KBM-7 (cell line): ENCODE data around the gene KIAA0753.

Experiments used
- DNase-seq: peaks from one replicate; pipeline ENCODE4 v3.0.0-alpha.2; 2015
- in situ Hi-C: fragments of 300-500 bp; cut with MboI; formaldehyde crosslinking; loops from 2 replicates; pipeline ENCODE4 v1.14.3; 2020; ENCODE audit warnings: low sequenced_read_pairs, low pct_unique_long_range_greater_than_20kb, mixed read lengths

Gene KIAA0753

DNA sequence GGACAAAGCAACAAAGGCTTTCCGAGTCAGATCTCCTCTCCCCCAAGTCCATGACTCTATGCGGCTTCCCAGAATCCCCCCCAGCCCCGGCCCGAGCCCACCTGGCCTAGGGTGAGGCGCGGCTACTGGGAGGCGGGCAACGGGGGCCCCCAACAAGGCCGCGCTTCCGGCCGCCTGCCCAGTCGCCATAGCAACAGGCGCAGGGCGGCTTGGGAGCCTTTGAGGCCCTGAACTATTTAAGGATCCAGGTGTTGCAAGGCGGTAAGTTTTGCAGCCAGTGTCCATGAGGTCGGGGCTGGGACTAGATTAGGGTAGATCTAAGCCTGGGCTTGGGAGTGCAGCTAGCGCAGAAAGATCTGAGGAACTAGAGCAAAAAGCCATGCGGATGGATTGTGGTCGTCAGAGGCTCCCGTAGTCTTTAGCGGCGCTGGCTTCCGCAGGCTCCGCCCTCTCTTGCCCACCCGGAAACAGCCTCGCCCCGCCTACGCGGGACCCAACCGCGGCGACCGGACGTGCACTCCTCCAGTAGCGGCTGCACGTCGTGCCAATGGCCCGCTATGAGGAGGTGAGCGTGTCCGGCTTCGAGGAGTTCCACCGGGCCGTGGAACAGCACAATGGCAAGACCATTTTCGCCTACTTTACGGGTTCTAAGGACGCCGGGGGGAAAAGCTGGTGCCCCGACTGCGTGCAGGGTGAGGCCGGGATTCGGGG lies at the start of gene KIAA0753, which contains the start of gene TXNDC17:
KIAA0753 (minus strand) TSS at position 176 of the 711 bp plus-strand sequence. CDS start 5,608 bp downstream, outside the sequence.
TXNDC17 (plus strand) TSS at position 525 of the 711 bp plus-strand sequence; CDS start at position 548, 23 bp downstream.
- in situ Hi-C loops, result loop anchor here (25.0 kb wide), 1 partner anchor 178 kb away; no protein-coding TSS in a partner anchor

DNA sequence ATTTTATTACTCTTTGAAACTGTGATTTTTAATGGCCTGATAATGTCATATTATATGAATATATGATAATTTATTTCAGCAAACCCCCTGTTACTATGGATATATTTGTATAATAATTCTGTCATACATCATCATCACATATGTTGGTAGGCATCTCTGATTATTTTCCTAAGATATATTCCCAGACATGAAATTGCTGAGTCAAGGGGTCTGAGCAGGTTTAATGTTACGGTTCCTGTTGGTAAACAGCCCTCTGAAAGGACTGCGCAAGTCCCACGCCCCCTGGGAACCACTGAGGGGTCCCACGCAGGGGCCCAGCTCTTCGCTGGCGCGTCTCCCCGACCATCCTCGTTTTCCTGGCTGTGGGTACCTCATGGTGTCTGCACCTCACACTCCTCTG lies 48.4 kb upstream of the KIAA0753 start:
- no peak for DNase-seq
- in situ Hi-C loops, result no loop called here

More for the DNA sequence above, at the start of gene KIAA0753, which contains the start of gene TXNDC17:
- DNase-seq, result peak; percentile 96

DNA sequence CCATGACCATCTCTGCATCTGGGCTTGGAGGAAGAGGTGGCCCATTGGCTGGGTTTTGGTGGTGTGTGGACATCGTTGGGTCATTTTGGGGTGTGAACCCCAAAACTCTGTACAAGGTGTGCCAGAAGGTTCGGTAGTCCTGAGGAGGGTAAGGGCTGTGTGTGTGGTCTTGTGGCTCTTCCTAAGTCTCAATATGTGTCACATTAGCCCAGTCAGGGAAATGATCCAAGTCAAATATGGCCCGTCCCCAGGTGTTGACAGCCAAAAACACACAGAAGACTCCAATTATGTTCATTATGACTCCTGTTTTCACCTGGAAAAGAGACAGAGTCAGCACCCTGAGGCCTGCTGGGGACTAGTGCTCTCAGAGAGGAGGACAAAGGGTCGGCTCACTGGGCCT lies 45.5 kb upstream of the KIAA0753 start:
- no peak for DNase-seq
- in situ Hi-C loops, result no loop called here

DNA sequence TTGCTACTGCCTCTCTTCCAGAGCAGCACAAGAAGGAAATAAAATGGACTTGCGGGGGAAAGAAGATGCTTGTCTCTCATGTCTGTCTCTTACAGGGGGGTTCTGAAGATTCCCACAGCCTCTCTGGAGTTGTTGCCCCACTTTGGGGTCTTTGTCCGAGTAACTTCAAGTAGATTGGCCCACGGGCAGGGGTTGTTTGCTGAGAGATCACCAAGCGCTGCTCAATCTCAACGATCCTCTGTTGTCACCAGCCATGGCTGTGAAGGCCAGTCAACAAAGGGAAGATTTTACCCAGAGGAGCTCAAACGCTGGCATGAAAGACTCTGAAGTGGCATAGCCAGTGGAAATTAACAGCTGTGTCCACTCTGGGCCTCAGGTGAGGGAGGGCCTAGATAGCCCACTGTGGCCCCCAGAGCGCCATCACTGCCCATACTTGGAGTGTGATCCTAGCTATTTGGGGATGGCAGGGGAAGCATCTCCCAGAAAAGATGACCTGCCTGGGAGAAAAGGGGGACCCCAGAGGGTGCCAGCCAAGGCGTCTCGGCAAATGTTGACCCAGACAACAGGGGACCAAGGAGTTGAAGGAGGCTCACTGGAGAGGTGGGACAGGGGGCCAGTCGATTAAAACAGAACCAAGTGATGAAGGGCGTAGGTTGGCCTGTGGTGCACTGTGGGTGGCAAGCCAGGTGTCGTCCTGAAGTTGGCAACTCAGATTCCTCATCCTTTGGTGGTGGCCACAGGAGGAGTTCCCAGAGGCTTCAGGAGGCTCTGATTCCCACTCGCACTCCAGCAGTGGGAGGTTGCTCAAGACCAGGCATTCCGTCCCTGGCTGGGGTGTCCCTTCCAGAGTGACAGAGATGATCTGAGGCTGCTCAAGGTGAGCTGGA lies 44.6 kb upstream of the KIAA0753 start:
- in situ Hi-C loops, result no loop called here

DNA sequence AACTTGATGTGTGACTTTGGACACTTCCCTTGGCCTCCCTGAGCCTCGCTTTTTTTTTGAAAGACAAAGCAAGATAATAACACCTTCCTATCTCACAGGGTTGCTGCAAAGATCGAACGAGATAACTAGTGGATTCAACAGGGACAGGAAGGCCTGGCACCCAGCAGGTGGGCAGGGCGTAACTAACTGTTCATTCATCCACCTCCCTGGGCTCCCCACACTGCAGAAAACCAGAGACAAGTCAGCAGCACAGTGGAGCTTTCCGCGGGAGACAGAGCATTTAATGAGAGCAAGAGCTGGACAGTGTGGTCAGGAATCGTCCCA lies 43.9 kb upstream of the KIAA0753 start:
- in situ Hi-C loops, result no loop called here

More for the DNA sequence above, 44.6 kb upstream of the KIAA0753 start:
- DNase-seq, result no peak

DNA sequence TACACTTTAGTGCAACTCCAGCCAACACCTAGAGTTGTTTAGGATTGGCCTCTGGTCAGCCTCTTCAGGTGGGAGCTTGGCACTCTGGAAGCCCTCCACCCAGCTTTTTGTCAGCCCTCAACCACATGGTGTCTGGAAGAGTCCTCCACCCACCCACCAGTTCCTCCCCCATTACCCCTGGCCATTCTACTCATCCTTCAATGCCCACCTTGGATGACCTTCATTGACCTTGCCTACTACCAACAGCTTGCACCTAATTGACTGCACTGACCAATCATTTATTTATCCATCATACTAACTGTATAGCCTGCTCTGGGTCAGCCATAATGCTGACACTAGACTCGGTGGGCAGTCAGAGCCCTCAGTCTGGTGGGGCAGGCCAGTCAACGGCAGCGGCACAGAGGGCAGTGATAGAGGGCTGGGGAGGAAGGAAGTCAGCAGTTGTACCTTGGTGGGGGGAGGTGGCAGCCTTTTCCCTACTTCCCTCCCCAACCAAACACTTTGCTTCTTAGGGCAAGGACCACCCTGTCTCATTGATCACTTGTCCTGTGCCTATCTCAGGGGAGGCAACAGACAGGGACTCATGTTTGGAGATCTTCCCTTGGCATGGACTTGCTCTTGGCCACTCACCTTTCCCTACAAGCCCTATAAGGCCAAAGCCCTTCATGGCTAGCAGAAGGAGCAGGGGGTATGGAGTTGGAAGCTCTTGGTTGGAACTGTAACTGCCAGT lies 43.4 kb upstream of the KIAA0753 start:
- in situ Hi-C loops, result no loop called here
- DNase-seq, result no peak

More for the DNA sequence above, 43.9 kb upstream of the KIAA0753 start:
- DNase-seq, result no peak

DNA sequence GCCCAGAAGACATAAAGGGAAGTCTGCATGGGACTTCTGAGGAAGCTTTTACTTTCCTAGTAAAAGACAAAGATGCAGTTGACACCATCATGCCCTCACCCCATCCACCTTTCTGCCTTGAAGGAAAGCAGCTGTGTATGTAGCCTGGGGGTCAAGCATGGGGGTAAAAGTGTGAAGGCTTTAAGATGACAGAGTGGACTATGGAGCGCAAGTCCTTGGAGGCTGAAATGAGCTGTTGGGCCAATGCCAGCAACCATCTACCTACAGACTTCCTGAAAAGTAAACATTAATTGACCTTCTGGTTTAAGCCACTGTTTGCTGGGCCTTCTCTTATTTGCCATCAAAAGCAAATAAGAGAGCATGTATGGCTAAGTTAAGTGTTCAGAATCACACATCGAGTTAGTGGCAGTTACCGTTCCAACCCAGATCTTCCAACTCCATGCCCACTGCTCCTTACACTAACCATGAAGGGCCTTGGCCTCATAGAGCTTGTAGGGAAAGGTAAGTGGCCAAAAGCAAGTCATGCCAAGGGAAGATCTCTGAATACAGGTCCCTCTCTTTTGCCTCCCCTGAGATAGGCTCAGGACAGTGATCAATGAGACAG lies 42.7 kb upstream of the KIAA0753 start:
- in situ Hi-C loops, result no loop called here
- DNase-seq, result no peak

DNA sequence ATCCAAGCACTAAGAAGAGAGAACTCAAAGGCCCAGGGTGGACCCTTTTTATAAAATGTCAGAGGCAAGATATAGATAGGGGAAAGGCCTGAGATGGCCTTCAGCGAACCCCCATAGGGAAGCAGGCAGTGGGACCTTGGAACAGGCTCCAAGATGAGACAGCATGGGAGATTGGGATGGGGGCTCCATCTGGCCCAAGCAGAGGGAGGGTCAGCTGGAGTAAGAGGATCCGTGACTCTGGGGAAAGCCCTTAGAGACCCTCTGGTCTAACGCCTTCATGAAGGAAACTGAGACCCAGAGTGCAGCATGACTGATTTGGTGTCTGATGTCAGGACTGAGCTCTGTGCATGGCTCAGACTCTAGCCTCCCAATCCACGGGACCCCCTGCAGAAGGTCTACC lies 41.8 kb upstream of the KIAA0753 start:
- in situ Hi-C loops, result no loop called here
- DNase-seq, result no peak

DNA sequence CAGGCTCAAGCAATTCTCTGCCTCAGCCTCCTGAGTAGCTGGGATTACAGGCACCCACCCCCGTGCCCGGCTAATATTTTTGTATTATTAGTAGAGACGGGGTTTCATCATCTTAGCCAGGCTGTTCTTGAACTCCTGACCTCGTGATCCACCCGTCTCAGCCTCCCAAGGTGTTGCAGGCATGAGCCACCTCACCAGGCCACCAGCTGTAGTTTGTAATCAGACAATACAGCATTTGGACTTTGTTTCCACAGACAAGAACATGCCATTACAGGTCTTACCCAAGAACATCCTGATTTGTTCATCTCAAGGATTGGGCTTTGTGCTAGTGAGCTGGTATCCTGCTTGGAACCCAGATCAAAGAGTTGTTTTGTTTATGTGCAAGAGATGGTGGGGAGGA lies 41.2 kb upstream of the KIAA0753 start:
- in situ Hi-C loops, result no loop called here

DNA sequence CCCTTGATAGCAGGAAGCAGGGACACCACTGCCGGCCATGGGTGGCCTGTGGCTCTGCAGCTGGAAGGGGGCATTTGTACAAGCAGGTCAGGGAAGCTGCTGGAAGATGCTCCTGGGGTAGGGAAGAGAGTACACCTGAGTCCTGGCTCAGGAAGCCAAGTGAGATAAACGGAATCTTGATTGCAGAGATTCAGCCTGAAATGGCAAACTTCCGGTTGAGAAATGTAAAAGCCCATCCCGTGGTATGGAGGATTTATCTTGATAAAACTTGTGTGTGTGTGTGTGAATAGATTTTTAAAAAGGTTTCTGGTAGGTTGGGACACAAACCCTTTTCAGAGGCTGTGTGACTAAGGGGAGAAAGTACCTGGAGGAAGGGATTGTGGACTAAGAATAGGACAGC lies 40.7 kb upstream of the KIAA0753 start:
- no peak for DNase-seq
- in situ Hi-C loops, result no loop called here

More for the DNA sequence above, 41.2 kb upstream of the KIAA0753 start:
- no peak for DNase-seq

DNA sequence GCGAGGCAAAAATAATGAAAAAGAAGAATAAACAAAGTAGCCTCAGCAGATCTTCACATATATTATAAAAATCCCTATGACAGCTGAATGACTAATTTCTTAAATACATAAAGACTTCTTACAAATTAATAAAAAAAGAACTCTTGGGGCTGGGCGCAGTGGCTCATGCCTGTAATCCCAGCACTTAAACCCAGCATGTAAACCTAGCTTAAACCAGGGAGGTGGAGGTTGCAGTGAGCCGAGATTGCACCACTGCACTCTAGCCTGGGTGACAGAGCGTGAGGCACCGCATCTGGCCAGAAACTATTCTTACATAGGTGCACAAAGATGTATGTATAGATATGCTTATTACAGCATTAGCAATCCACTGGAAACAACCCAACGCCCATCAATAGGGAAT lies 38.7 kb upstream of the KIAA0753 start:
- no peak for DNase-seq
- in situ Hi-C loops, result no loop called here

DNA sequence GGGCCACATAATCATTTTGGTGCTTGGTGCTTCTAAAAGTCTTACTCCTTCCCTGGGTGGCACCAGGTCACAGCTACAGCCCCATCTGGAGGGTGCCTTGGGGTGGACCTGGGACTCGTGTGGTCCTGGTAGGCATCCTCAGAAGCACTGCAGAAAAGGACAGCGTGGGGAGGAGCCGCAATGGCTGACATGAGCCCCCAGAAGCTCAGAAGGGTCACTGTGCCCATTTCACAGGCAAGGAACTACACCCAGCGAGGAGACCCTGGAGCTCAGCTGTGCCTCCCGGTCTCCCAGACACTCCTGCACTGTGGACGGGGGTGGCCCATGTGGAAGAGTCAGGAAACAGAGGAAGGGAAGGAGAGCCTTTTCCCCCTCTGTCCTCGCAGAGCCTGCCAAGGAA lies 37.4 kb upstream of the KIAA0753 start:
- in situ Hi-C loops, result no loop called here

DNA sequence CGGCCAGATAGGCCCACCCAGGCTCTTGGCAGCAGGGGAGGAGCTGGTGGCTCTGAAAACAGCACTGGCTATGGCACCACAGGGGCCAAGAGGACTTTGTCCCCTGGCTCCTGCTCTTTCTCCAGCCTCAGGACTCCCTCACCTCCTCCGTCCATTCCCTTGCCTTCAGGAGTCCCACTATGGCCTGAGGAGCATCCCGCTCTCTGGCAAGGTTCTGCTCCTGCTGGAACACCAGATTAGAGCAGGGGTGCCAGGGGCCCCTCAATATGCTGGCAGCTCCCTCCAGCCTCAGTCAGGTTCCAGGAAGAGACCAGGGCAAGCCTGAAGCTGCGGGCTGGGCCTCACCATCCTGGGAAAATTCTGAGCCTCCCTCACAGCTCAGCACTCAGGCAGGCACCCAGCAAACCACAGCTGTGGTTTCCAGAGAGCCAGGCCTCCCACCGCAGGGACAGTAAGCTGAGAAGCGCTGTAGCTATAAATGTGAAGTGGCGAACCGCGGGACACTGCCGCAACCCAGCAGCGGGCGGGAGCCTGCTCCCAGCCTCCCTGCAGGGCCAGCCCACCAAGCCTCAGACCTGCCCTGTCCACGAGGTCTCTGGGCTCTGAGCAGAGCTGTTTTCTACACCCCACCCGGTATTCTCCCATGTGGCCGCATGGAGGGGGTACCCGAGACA lies 36.8 kb upstream of the KIAA0753 start:
- in situ Hi-C loops, result no loop called here
- DNase-seq, result peak; percentile 68

More for the DNA sequence above, 37.4 kb upstream of the KIAA0753 start:
- DNase-seq, result no peak

DNA sequence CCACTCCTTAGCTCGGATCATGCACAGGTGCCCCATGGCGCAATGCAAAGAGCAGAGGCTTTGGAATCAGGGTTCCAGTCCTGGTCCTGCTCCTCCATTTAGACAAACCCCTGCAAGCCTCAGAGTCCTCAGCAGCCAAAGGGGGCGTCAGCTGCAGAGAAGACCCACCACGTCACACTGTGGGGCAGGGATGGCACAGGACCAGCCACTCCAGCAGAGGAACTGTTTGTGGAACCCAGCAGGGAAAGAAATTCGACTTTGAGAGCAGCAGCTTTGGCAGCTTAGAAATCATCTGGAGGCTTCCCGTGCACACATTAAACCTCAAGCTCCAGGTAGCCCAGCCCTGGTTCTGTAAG lies 36.3 kb upstream of the KIAA0753 start:
- no peak for DNase-seq
- in situ Hi-C loops, result no loop called here

DNA sequence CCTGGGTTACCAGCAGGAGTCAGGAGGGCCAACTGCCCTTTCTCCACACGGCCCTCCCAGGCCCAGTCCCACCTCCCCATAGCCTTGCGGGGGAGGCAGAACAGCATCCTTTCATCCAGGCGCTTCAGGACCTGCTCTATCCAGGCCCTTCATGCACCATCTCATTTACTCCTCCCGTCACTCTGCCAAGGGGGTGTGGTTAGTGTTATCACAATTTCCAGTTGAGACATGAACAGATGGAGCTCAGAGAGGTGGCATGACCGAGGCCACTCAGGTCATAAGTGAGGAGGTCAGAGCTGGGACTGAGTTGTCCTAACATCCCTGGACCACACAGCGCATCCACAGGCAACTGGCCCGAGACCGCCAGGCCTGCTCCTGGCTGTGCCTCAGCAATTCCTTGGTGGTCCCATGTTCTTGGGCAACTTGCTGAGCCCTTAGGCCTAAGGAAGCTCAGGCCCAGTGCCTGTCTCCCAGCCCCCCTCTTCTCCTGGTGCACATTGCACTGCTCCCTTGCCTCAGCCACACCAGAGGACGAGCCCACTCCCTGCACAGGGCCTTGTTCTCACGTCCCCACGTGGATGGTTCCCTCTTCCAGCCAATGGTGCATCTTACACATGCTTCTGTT lies 34.8 kb upstream of the KIAA0753 start:
- DNase-seq, result no peak
- in situ Hi-C loops, result no loop called here

DNA sequence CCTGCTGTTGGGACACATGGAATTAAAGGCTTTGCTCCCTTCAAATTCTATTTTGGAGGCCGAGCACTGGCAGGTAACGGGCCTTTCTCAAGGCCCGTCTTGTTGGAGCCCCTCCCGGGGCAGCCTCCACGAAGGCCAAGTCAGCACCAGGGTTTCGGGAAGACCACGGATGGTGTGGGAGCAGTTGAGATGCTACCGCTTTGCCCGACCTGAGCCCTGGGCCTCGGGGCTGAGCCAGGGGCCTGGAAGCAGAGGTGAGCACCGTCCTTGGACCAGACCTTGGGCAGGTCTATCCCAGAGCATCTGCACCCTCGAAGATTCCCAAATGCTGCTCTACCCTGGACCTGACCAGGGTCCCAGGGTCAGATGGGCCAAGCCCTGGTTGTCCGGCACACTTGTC lies 34.1 kb upstream of the KIAA0753 start:
- in situ Hi-C loops, result no loop called here
- DNase-seq, result no peak

DNA sequence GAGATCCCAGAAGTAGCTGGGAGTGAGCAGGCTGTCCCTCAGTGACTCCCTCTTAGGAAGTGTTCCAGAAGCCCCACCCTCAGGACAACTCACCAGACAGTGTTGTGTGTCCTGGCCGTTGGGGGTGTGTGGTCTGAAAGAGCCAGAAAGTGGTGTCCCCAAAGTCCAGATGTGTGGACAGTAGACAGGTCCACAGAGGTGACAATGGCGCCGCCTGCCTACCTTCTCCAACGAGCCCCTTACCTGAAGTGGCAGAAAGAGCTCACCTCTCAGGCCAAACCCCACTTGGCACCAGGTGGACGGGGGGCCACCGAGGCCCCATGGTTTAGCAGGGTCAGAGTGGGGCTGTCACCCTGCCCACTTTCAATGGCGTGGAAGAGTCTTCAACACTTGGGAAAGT lies 30.9 kb upstream of the KIAA0753 start:
- in situ Hi-C loops, result no loop called here
- DNase-seq, result no peak

DNA sequence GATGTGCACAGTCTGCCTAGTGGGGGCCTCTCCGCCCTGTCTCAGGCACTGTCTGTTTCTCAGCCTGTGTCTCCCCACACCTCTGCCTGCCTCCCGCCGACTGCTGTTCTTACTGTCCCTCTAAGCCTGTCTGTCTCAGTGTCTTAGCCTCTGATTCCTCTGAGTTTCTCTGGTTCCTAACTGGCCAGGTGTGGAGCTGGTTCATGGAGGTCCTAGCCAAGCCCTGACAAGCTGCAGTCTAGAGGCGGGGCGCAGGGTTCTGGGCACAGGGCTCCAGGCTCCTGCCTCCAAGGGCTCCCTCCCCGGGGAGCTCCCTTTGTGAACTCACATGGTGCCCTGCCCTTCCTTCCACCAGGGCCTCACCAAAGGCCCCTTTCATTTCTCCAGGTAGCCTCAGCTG lies 30.5 kb upstream of the KIAA0753 start:
- in situ Hi-C loops, result no loop called here
- DNase-seq, result no peak
